HepG2 (cell line): ENCODE results near the gene MAPK8. TPM values are rescaled to one million over a fixed set of nuclear protein-coding genes. Genes with fewer than 3 reads are reported as not detected.

ENCODE experiments used
- ATAC-seq: fragments of 200-7000 bp; cut with Tn5 transposase; 3 replicates; pipeline ENCODE4 v1.9.1; 2020; ENCODE audit warnings: mild to moderate bottlenecking, moderate library complexity
- BruUV-seq: library from RNA; stranded (reverse); fragments of 400-500 nt; replicated peaks from 2 replicates; lab custom pipeline; 2021; lab: Mats Ljungman, UMichigan
- CTCF ChIA-PET: fragments of 300-600 bp; formaldehyde crosslinking; extraction: SDS; loops from one replicate; lab custom pipeline; 2021; ENCODE audit warnings: low total read pairs, inconsistent platforms, low intra/inter-chr PET ratio; lab: Yijun Ruan, JAX
- POLR2A ChIA-PET: fragments of 350-600 bp; sonication (Branson Sonifier 250); formaldehyde crosslinking; loops from one replicate; lab custom pipeline; 2020; ENCODE audit warnings: antibody characterized with exemption, inconsistent platforms; lab: Yijun Ruan, JAX
- DNase-seq: peaks from one replicate; pipeline ENCODE4 v3.0.0-alpha.2; 2015; ENCODE audit warnings: low spot score
- FAIRE-seq: peaks from 3 replicates; lab custom pipeline; 2011; peaks lifted over from hg19 to GRCh38; lab: Jason Lieb, UNC
- H2AFZ ChIP-seq: one replicate; pipeline ENCODE4 v1.6.1; 2011; ENCODE audit warnings: low read length, inconsistent platforms
- H3K27ac ChIP-seq: fragments of 300-600 bp; 3 replicates; pipeline ENCODE4 v1.8.0; 2011; ENCODE audit warnings: mixed run types, mild to moderate bottlenecking, mixed read lengths, low read length, inconsistent platforms; ENCODE audit not compliant: insufficient read depth; ENCODE audit errors: extremely low read length
- H3K27me3 ChIP-seq, 2 experiments: fragments of 200-600 bp in 1 of 2; 2 replicates in 1 of 2; 3 replicates in 1 of 2; pipeline versions ENCODE4 v1.6.0 to v1.8.0; 2011; ENCODE audit warnings: low read length in 2 of 2, mild to moderate bottlenecking in 2 of 2, moderate library complexity in 2 of 2, inconsistent platforms in 1 of 2; ENCODE audit not compliant: insufficient read depth in 2 of 2, control insufficient read depth in 1 of 2
- H3K36me3 ChIP-seq, 2 experiments: fragments of 200-600 bp in 1 of 2; replicated peaks in 1 of 2; 2 replicates in 1 of 2; 3 replicates in 1 of 2; pipeline versions ENCODE4 v1.5.1 to v1.8.0; 2011; ENCODE audit warnings: low read length in 2 of 2, inconsistent platforms in 1 of 2; ENCODE audit not compliant: insufficient read depth in 2 of 2, control insufficient read depth in 1 of 2
- H3K4me1 ChIP-seq: 2 replicates; pipeline ENCODE4 v1.5.1; 2012; ENCODE audit warnings: low read length, inconsistent platforms; ENCODE audit not compliant: insufficient read depth
- H3K4me2 ChIP-seq: 2 replicates; pipeline ENCODE4 v1.6.0; 2011; ENCODE audit warnings: low read depth, low read length, inconsistent platforms
- H3K4me3 ChIP-seq, 3 experiments: fragments of 200-600 bp in 1 of 3; sonication (generic), shearing (Covaris generic) in 1 of 3; replicated peaks in 1 of 3; 2 replicates each; pipeline ENCODE4 v1.5.1; 2011 to 2016; ENCODE audit warnings: low read length in 3 of 3, inconsistent platforms in 2 of 3, low read depth in 2 of 3, mild to moderate bottlenecking in 2 of 3, control low read depth in 1 of 3, mixed read lengths in 1 of 3; ENCODE audit not compliant: insufficient read depth in 1 of 3
- H3K79me2 ChIP-seq: one replicate; pipeline ENCODE4 v1.6.1; 2011; ENCODE audit warnings: low read length, inconsistent platforms; ENCODE audit not compliant: insufficient read depth
- H3K9ac ChIP-seq: 2 replicates; pipeline ENCODE4 v1.6.0; 2011; ENCODE audit warnings: mild to moderate bottlenecking, low read depth, low read length, inconsistent platforms; ENCODE audit not compliant: insufficient read depth
- H3K9me3 ChIP-seq: 2 replicates; pipeline ENCODE4 v1.5.1; 2012; ENCODE audit warnings: mild to moderate bottlenecking, low read length
- H4K20me1 ChIP-seq: 2 replicates; pipeline ENCODE4 v1.6.0; 2011; ENCODE audit warnings: inconsistent platforms, mild to moderate bottlenecking, low read length, moderate library complexity; ENCODE audit not compliant: insufficient read depth
- DNMT3B ChIP-seq: conservative IDR thresholded peaks from 2 replicates; pipeline ENCODE4 v1.6.1; 2016; ENCODE audit warnings: missing biosample characterization, control low read depth
- MEIS1 ChIP-seq: sonication (generic); formaldehyde crosslinking; IDR thresholded peaks from 2 replicates; pipeline ENCODE4 v1.9.0; 2021; ENCODE audit warnings: mild to moderate bottlenecking, missing genetic modification reagents, moderate library complexity, borderline replicate concordance
- MLXIP ChIP-seq: sonication (generic); formaldehyde crosslinking; IDR thresholded peaks from 2 replicates; pipeline ENCODE4 v1.9.0; 2021; ENCODE audit warnings: missing genetic modification reagents, borderline replicate concordance
- NCOA5 ChIP-seq: sonication (generic); formaldehyde crosslinking; IDR thresholded peaks from 2 replicates; pipeline ENCODE4 v1.4.0; 2020; ENCODE audit warnings: missing genetic modification reagents
- RCOR2 ChIP-seq: IDR thresholded peaks from 2 replicates; pipeline ENCODE4 v1.6.1; 2016; ENCODE audit warnings: missing biosample characterization, missing genetic modification reagents
- REL ChIP-seq: sonication (generic); formaldehyde crosslinking; conservative IDR thresholded peaks from 2 replicates; pipeline ENCODE4 v1.8.0; 2022; ENCODE audit warnings: mild to moderate bottlenecking, missing genetic modification reagents, moderate library complexity
- TEAD2 ChIP-seq: sonication (generic); formaldehyde crosslinking; IDR thresholded peaks from 2 replicates; pipeline ENCODE4 v1.9.0; 2021; ENCODE audit warnings: missing genetic modification reagents
- ZBTB34 ChIP-seq: sonication (generic); formaldehyde crosslinking; IDR thresholded peaks from 2 replicates; pipeline ENCODE4 v1.8.0; 2022; ENCODE audit warnings: mild to moderate bottlenecking, missing genetic modification reagents
- ZNF280D ChIP-seq: sonication (generic); formaldehyde crosslinking; IDR thresholded peaks from 2 replicates; pipeline ENCODE4 v1.5.1; 2020; ENCODE audit warnings: mild to moderate bottlenecking, missing genetic modification reagents
- ZNF552 ChIP-seq: sonication (generic); formaldehyde crosslinking; IDR thresholded peaks from 2 replicates; pipeline ENCODE4 v1.9.0; 2022; ENCODE audit warnings: missing genetic modification reagents, mild to moderate bottlenecking, borderline replicate concordance
- ZNF580 ChIP-seq: IDR thresholded peaks from 2 replicates; pipeline ENCODE4 v1.6.1; 2016; ENCODE audit warnings: low read depth, borderline replicate concordance
- ZNF660 ChIP-seq: sonication (generic); formaldehyde crosslinking; IDR thresholded peaks from 2 replicates; pipeline ENCODE4 v1.5.1; 2020; ENCODE audit warnings: mild to moderate bottlenecking, low read depth, missing genetic modification reagents, borderline replicate concordance
- ZNF816 ChIP-seq: sonication (generic); formaldehyde crosslinking; IDR thresholded peaks from 2 replicates; pipeline ENCODE4 v1.8.0; 2022; ENCODE audit warnings: missing genetic modification reagents, mild to moderate bottlenecking, borderline replicate concordance
- WGBS: methylation state at CpG from one replicate; pipeline ENCODE4 v1.1.6; 2017; ENCODE audit warnings: low lambda C conversion rate; 5-methylcytosine and 5-hydroxymethylcytosine counted together
- in situ Hi-C: cut with HindIII; loops from 2 replicates; pipeline ENCODE4 v1.10.0; 2017; ENCODE audit warnings: low pct_unique_long_range_greater_than_20kb; ENCODE audit not compliant: extremely low pct_ligation_motif_present
- intact Hi-C: fragments of 100-400 bp; cut with micrococcal nuclease; formaldehyde crosslinking; loops from one replicate; pipeline ENCODE4 v1.10.0; 2022; ENCODE audit not compliant: unreplicated experiment
- polyA plus RNA-seq, 8 experiments: library from polyadenylated mRNA; depleted of rRNA in 3 of 8; stranded (reverse) in 7 of 8; unstranded in 1 of 8; fragments of >200 nt; fragmentation: Illumina TruSeq in 4 of 8; extraction: Trizol in 4 of 8; gene quantifications; 2 replicates each; pipeline versions ENCODE4 v1.2.1 to v1.2.3, GENCODE V29; 2011 to 2016; ENCODE audit warnings: low read depth in 4 of 8, missing spikeins in 1 of 8, mixed read lengths in 1 of 8; ENCODE audit not compliant: insufficient read depth in 1 of 8
- total RNA-seq, 5 experiments: library from RNA; depleted of rRNA; stranded (reverse); fragments of >200 nt; fragmentation: Illumina TruSeq; extraction: Trizol; gene quantifications; 2 replicates each; pipeline ENCODE4 v1.2.3, GENCODE V29; 2016; ENCODE audit warnings: low read depth in 1 of 5
- TF ChIP-seq, protein P1 (sequence below): IDR thresholded peaks from 2 replicates; pipeline ENCODE4 v1.6.1; 2018; ENCODE audit warnings: missing genetic modification reagents, mild to moderate bottlenecking, missing compliant biosample characterization

Gene MAPK8
- total and polyA plus RNA-seq, 2 of the 13 experiments (the other 11 are each of a cell fraction or from before 2014, with no cell fraction given) = 41.6 to 47.3 TPM

DNA sequence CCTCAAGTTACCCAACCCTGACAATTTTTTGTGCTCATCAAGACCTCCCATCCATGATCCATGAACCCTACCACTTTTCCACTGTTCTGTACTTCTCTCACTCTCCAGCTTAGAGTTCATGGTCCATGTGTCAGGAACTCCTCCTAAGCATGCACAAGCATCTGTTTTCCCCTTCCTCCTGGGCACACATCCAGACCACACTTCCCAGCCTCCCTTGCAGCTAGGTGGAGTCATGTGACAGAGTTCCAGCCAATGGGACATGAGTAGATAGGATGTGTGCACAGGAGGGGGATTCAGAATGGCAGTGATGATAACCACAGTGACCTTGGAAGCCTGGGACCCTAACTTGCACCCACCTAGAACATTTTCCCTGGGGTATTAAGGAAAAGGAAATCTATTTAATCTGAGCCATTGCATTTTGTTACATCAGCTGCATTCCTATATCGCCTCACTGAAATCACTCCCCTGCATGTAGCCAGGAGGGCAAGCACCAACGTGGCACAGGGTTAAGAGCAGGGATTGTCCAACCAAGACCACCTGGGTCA lies 22.4 kb upstream of the MAPK8 start:
- in situ Hi-C loops (no loop called here), intact Hi-C loops (no loop called here)
- CTCF ChIA-PET = no interaction called here
- no peak for FAIRE-seq
- H3K27ac ChIP-seq = no peak overlapping the region
- no peak overlapping the region for H3K4me2 ChIP-seq
- no peak overlapping the region for H3K9ac ChIP-seq
- POLR2A ChIA-PET = no interaction called here
- no peak overlapping the region for H3K4me3 ChIP-seq
- no peaks in the 10 kb centered on the region for H3K36me3 ChIP-seq
- H4K20me1 ChIP-seq = no peaks in the 10 kb centered on the region
- no peaks in the 10 kb centered on the region for H3K79me2 ChIP-seq
- H2AFZ ChIP-seq = no peak overlapping the region
- no peak for ATAC-seq
- TF ChIP-seq MLXIP = no peak
- TF ChIP-seq REL (CRISPR knock-in tag) = no peak
- no peak for TF ChIP-seq ZNF816
- no peak for TF ChIP-seq RCOR2
- TF ChIP-seq ZNF580 (CRISPR knock-in tag) = no peak
- TF ChIP-seq NCOA5 (CRISPR knock-in tag) = no peak
- no peak for TF ChIP-seq ZNF280D (CRISPR knock-in tag)
- no peak for TF ChIP-seq ZNF552 (CRISPR knock-in tag)
- no peak for TF ChIP-seq DNMT3B (CRISPR knock-in tag)
- TF ChIP-seq, protein P1, sequence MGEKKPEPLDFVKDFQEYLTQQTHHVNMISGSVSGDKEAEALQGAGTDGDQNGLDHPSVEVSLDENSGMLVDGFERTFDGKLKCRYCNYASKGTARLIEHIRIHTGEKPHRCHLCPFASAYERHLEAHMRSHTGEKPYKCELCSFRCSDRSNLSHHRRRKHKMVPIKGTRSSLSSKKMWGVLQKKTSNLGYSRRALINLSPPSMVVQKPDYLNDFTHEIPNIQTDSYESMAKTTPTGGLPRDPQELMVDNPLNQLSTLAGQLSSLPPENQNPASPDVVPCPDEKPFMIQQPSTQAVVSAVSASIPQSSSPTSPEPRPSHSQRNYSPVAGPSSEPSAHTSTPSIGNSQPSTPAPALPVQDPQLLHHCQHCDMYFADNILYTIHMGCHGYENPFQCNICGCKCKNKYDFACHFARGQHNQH (CRISPR knock-in tag) = no peak
- no peak for TF ChIP-seq ZNF660 (CRISPR knock-in tag)
- no peak for TF ChIP-seq MEIS1 (CRISPR knock-in tag)
- no peak for TF ChIP-seq TEAD2
- TF ChIP-seq ZBTB34 (CRISPR knock-in tag) = no peak
- BruUV-seq = no TSS peak
- H3K4me1 ChIP-seq = no peaks in the 10 kb centered on the region; the same call in 1 of the 2 replicates
- no peak for DNase-seq
- peaks cover 0 to 5% of the 10 kb centered on the region in 2 experiments; a peak in 1 of 5 replicates for H3K27me3 ChIP-seq
- H3K9me3 ChIP-seq = no peaks in the 10 kb centered on the region
- 42% methylated on average over 2 of the region's 2 CpGs for WGBS
